ENCODE measurements around the gene BCAM.

DNA sequence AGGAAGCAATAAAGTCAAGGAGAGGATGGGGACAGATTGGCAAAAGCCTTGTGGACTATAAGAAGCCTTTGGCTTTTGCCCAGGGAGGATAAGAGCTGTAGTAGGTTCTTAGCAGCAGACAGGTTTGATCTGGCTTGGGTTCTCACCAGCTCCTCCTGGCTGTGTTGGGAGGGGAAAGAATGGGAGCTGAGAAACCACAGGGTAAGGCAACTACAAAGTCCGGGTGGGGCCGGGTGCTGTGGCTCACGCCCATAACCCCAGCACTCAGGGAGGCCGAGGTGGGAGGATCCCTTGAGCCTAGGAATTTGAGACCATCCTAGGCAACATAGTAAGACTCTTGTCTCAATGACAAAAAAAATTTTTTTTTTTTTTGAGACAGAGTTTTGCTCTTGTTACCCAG, 57.8 kb downstream of the BCAM start:
- TF ChIP-seq POLR2A (IDR thresholded peaks at IDR 0.05; ENCODE audit: low read depth, low read length) (no peak), TAF1 (IDR thresholded peaks at IDR 0.05; ENCODE audit: low read depth, low read length) (no peak)

Measured in GM12891 (cell line).